Measurements from ENCODE around the gene UNKL.
"Not testable (repeated sequence)": the region's sequence is repeated elsewhere in the genome, so short reads cannot be mapped to it uniquely, and the experiment has no call there.

Gene UNKL

DNA sequence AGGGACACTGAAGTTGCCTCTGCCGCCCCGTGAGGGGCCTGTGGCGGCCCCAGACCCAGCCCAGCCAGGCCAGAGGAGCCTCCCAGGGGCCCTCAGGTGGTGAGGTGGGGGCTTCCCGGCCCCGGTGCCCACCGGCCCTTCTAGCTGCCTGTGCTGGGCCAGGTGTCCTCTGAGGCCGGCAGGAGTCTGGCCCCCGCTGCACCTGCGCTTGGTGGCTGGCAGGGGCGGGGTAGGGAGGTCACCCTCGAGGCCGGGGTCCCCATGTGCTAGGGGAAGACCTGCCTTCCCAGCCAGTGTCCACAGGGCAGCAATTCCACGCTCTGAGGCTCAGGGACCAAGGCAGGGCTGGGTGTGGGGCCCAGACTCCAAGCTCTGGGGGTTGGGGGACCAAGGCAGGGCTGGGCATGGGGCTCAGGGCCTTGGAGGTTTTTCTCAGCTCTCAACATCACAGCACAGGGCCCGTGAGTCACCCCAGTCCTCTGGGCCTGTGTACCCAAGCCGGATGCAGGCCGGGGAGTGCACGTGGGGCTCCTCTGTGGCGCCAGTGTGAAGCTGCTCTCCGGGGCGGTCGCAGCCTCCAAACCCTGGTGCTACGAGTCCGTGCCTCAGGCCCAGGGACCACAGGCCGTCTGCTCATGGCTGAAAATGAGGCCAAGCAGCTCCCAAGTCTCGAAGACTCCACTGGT, 31.2 kb upstream of the UNKL start:
- Histone ChIP-seq H3K4me1 (ENCODE audit: control insufficient read depth, insufficient read depth, low read length, unreplicated experiment) (no peaks in the 10 kb centered on the region), H3K36me3 (ENCODE audit: insufficient read depth, low read length) (peaks cover 3% of the 10 kb centered on the region; the same call in 1 of the 2 replicates), H2AFZ (ENCODE audit: low read length, unreplicated experiment) (no peak overlapping the region), H3K27ac (ENCODE audit: low read depth, low read length) (no peak overlapping the region), H3K27me3 (ENCODE audit: insufficient read depth, low read length) (no peaks in the 10 kb centered on the region), H3K4me3 (ENCODE audit: low read depth, low read length) (no peak overlapping the region), H3K79me2 (ENCODE audit: control insufficient read depth, insufficient read depth, low read length, unreplicated experiment) (no peaks in the 10 kb centered on the region)

DNA sequence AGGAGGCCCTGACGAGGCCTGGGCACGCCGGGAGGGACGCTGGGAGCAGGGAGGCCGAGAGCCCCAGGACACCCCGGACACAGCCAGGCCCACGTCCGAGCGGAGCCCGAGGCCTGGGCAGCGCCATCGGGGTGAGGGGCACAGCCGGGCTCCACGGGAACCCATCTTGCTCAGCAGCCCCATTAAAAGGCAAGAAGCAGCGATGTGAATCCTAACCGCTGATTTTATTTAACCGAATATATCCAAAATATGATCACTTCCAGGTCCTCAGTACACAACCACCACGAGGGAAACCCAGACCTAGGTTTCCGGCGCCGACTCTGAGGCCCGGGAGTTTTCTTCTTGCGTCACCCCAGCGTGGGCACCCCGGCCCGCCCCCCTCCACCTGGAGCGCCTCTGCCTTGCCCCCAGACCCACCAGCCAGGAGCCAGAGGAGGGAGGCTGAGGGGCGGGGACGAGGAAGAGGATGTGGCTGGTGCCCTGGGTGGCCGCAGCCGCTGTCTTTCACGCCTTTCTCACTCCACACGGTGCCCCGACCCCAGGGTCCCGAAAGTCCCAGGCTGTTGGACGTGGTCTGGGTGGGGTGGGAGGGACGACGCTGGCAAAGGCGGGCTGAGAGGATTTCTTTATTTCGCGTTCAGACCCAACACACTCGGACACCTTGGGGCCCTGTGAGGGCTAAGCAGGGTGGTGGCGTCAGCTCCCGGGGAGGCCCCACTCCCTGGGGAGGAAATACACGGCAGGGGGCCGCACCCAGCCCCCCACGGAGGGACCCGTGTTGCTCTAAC, 30.4 kb upstream of the UNKL start:
- no peak overlapping the region for H2AFZ ChIP-seq (ENCODE audit: low read length, unreplicated experiment)
- no peak overlapping the region for H3K27ac ChIP-seq (ENCODE audit: low read depth, low read length)
- no peak overlapping the region for H3K4me3 ChIP-seq (ENCODE audit: low read depth, low read length)
- no peaks in the 10 kb centered on the region for H3K4me1 ChIP-seq (ENCODE audit: control insufficient read depth, insufficient read depth, low read length, unreplicated experiment)
- no peaks in the 10 kb centered on the region for H3K79me2 ChIP-seq (ENCODE audit: control insufficient read depth, insufficient read depth, low read length, unreplicated experiment)
- H3K27me3 ChIP-seq (ENCODE audit: insufficient read depth, low read length), result no peaks in the 10 kb centered on the region
- peaks cover 3% of the 10 kb centered on the region; the same call in 1 of the 2 replicates for H3K36me3 ChIP-seq (ENCODE audit: insufficient read depth, low read length)

DNA sequence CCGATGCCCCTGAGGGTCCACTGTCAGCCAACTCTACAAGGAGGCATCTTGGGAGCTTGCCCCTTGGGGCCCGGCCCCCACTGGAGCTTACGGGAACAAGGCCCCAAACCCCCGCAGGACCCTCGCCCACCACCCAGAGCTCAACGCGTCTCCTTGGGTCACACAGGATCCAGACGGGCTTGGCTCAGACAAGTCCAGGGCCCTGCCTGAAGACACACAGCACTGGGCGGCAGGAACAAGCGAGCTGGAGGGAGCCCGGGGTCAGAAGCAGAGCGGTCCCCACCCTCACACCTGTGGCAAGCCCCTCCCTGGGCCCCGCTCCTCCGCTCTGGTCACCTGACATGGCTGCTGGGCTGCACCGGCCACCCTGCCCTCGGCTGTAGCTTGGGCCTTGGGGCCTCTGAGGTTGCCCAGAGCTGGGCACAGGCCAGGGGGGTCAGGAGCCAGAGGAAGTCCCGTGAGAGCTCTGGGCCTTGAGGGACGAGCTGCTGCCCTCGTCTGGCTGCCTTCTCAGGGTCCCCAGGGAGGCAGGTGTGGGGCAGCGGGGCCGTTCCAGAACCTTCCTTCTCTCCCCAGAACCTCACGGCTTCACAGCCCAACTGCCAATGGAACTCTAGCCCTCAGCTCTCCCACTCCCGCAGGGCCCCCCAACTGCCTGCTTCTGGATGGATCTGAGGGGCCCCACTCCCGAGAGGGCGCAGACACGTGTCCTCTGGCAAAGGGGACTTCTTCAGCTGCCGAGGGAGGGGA, 29.7 kb upstream of the UNKL start, which contains the start of gene CCDC154:
CCDC154 (minus strand) TSS at position 577 of the 750 bp plus-strand sequence; CDS start at position 343, 234 bp downstream.
- H2AFZ ChIP-seq (ENCODE audit: low read length, unreplicated experiment), result no peak within 1 kb of the TSS
- no peaks in the 10 kb centered on the region for H3K27me3 ChIP-seq (ENCODE audit: insufficient read depth, low read length)
- peaks cover 3% of the 10 kb centered on the region; the same call in 1 of the 2 replicates for H3K36me3 ChIP-seq (ENCODE audit: insufficient read depth, low read length)
- H3K4me3 ChIP-seq (ENCODE audit: low read depth, low read length), result no peak within 1 kb of the TSS
- H3K79me2 ChIP-seq (ENCODE audit: control insufficient read depth, insufficient read depth, low read length, unreplicated experiment), result no peaks in the 10 kb centered on the region
- H3K4me1 ChIP-seq (ENCODE audit: control insufficient read depth, insufficient read depth, low read length, unreplicated experiment), result no peaks in the 10 kb centered on the region
- H3K27ac ChIP-seq (ENCODE audit: low read depth, low read length), result no peak within 1 kb of the TSS

GRCh38 chr16:1443403-1443973, 29.0 kb upstream of the UNKL start:
- Histone ChIP-seq H3K4me3 (ENCODE audit: low read depth, low read length) (no peak overlapping the region), H3K79me2 (ENCODE audit: control insufficient read depth, insufficient read depth, low read length, unreplicated experiment) (no peaks in the 10 kb centered on the region), H2AFZ (ENCODE audit: low read length, unreplicated experiment) (no peak overlapping the region), H3K4me1 (ENCODE audit: control insufficient read depth, insufficient read depth, low read length, unreplicated experiment) (no peaks in the 10 kb centered on the region), H3K27me3 (ENCODE audit: insufficient read depth, low read length) (no peaks in the 10 kb centered on the region), H3K27ac (ENCODE audit: low read depth, low read length) (no peak overlapping the region), H3K36me3 (ENCODE audit: insufficient read depth, low read length) (no peaks in the 10 kb centered on the region)

- H3K27me3 ChIP-seq (ENCODE audit: insufficient read depth, low read length), result no peaks in the 10 kb centered on the region
- no peak overlapping the region for H3K27ac ChIP-seq (ENCODE audit: low read depth, low read length)
- no peaks in the 10 kb centered on the region for H3K36me3 ChIP-seq (ENCODE audit: insufficient read depth, low read length)
- H3K4me1 ChIP-seq (ENCODE audit: control insufficient read depth, insufficient read depth, low read length, unreplicated experiment), result no peaks in the 10 kb centered on the region
- no peaks in the 10 kb centered on the region for H3K79me2 ChIP-seq (ENCODE audit: control insufficient read depth, insufficient read depth, low read length, unreplicated experiment)
- no peak overlapping the region for H2AFZ ChIP-seq (ENCODE audit: low read length, unreplicated experiment)
- H3K4me3 ChIP-seq (ENCODE audit: low read depth, low read length), result no peak overlapping the region
Observed at GRCh38 chr16:1442697-1443096, 28.2 kb upstream of the UNKL start.

GRCh38 chr16:1441391-1441829, 26.9 kb upstream of the UNKL start:
- no peak overlapping the region for H2AFZ ChIP-seq (ENCODE audit: low read length, unreplicated experiment)
- H3K4me1 ChIP-seq (ENCODE audit: control insufficient read depth, insufficient read depth, low read length, unreplicated experiment), result no peaks in the 10 kb centered on the region
- H3K27ac ChIP-seq (ENCODE audit: low read depth, low read length), result no peak overlapping the region
- no peak overlapping the region for H3K4me3 ChIP-seq (ENCODE audit: low read depth, low read length)
- H3K27me3 ChIP-seq (ENCODE audit: insufficient read depth, low read length), result no peaks in the 10 kb centered on the region
- H3K36me3 ChIP-seq (ENCODE audit: insufficient read depth, low read length), result no peaks in the 10 kb centered on the region
- no peaks in the 10 kb centered on the region for H3K79me2 ChIP-seq (ENCODE audit: control insufficient read depth, insufficient read depth, low read length, unreplicated experiment)

- not testable (repeated sequence) for H3K79me2 ChIP-seq (ENCODE audit: control insufficient read depth, insufficient read depth, low read length, unreplicated experiment); H3K27ac ChIP-seq (ENCODE audit: low read depth, low read length); H3K36me3 ChIP-seq (ENCODE audit: insufficient read depth, low read length); H2AFZ ChIP-seq (ENCODE audit: low read length, unreplicated experiment); H3K27me3 ChIP-seq (ENCODE audit: insufficient read depth, low read length); H3K4me1 ChIP-seq (ENCODE audit: control insufficient read depth, insufficient read depth, low read length, unreplicated experiment); H3K4me3 ChIP-seq (ENCODE audit: low read depth, low read length)
Observed at GRCh38 chr16:1439699-1440074, 25.2 kb upstream of the UNKL start.

- Histone ChIP-seq H3K4me3 (ENCODE audit: low read depth, low read length) (no peak overlapping the region), H3K27me3 (ENCODE audit: insufficient read depth, low read length) (no peaks in the 10 kb centered on the region), H3K4me1 (ENCODE audit: control insufficient read depth, insufficient read depth, low read length, unreplicated experiment) (no peaks in the 10 kb centered on the region), H3K36me3 (ENCODE audit: insufficient read depth, low read length) (no peaks in the 10 kb centered on the region), H2AFZ (ENCODE audit: low read length, unreplicated experiment) (no peak overlapping the region), H3K27ac (ENCODE audit: low read depth, low read length) (no peak overlapping the region), H3K79me2 (ENCODE audit: control insufficient read depth, insufficient read depth, low read length, unreplicated experiment) (no peaks in the 10 kb centered on the region)
Observed at GRCh38 chr16:1439058-1439698, 24.7 kb upstream of the UNKL start.

GRCh38 chr16:1438229-1439057, 23.9 kb upstream of the UNKL start:
- Histone ChIP-seq H3K36me3 (ENCODE audit: insufficient read depth, low read length) (no peaks in the 10 kb centered on the region), H2AFZ (ENCODE audit: low read length, unreplicated experiment) (no peak overlapping the region), H3K4me1 (ENCODE audit: control insufficient read depth, insufficient read depth, low read length, unreplicated experiment) (no peaks in the 10 kb centered on the region), H3K4me3 (ENCODE audit: low read depth, low read length) (no peak overlapping the region), H3K27ac (ENCODE audit: low read depth, low read length) (no peak overlapping the region), H3K27me3 (ENCODE audit: insufficient read depth, low read length) (no peaks in the 10 kb centered on the region), H3K79me2 (ENCODE audit: control insufficient read depth, insufficient read depth, low read length, unreplicated experiment) (no peaks in the 10 kb centered on the region)
